H1 (cell line): ENCODE results near the gene EDEM2. TPM values are rescaled to one million over a fixed set of nuclear protein-coding genes. Genes with fewer than 3 reads are reported as not detected.

Experiments
- CTCF ChIA-PET: fragments of 300-600 bp; sonication (Branson Sonifier 250); formaldehyde crosslinking; loops from one replicate; lab custom pipeline; 2021; ENCODE audit not compliant: partially characterized antibody; lab: Charles Lee
- POLR2A ChIA-PET: fragments of 300-600 bp; sonication (Branson Sonifier 250); formaldehyde crosslinking; loops from one replicate; lab custom pipeline; 2021; ENCODE audit warnings: inconsistent platforms; ENCODE audit not compliant: partially characterized antibody; lab: Charles Lee
- DNase-seq, 2 experiments: peaks; one replicate each; pipeline versions ENCODE4 v3.0.0 to v3.0.0-alpha.2; 2010 to 2022; ENCODE audit warnings: low spot score in 2 of 2, low read depth in 1 of 2, mixed read lengths in 1 of 2
- FAIRE-seq: peaks from 2 replicates; lab custom pipeline; 2011; peaks lifted over from hg19 to GRCh38; lab: Jason Lieb, UNC
- H2AFZ ChIP-seq: 2 replicates; pipeline ENCODE4 v1.8.1; 2012; ENCODE audit warnings: low read length, inconsistent platforms
- H2AK5ac ChIP-seq: 2 replicates; pipeline ENCODE4 v1.6.1; 2013; ENCODE audit warnings: low read depth, low read length
- H2BK120ac ChIP-seq: replicated peaks from 2 replicates; pipeline ENCODE3; 2013; ENCODE audit warnings: low read depth, low read length, inconsistent platforms
- H2BK12ac ChIP-seq: 2 replicates; pipeline ENCODE4 v1.6.1; 2013; ENCODE audit warnings: low read depth, low read length
- H2BK15ac ChIP-seq: 2 replicates; pipeline ENCODE4 v1.6.1; 2013; ENCODE audit warnings: low read length
- H2BK20ac ChIP-seq: 2 replicates; pipeline ENCODE4 v1.6.1; 2013; ENCODE audit warnings: low read length
- H2BK5ac ChIP-seq: 2 replicates; pipeline ENCODE4 v1.6.1; 2013; ENCODE audit warnings: low read depth, low read length
- H3K14ac ChIP-seq: 2 replicates; pipeline ENCODE4 v1.6.1; 2013; ENCODE audit warnings: inconsistent platforms; ENCODE audit not compliant: insufficient read length
- H3K18ac ChIP-seq: 2 replicates; pipeline ENCODE4 v1.6.1; 2013; ENCODE audit warnings: low read length; ENCODE audit errors: extremely low read depth
- H3K23ac ChIP-seq: 2 replicates; pipeline ENCODE4 v1.6.1; 2013; ENCODE audit warnings: inconsistent platforms; ENCODE audit not compliant: insufficient read length
- H3K23me2 ChIP-seq: 2 replicates; pipeline ENCODE4 v1.6.1; 2013; ENCODE audit warnings: low read depth, low read length
- H3K27ac ChIP-seq: 2 replicates; pipeline ENCODE4 v1.6.1; 2011; ENCODE audit warnings: low read depth, low read length, inconsistent platforms
- H3K27me3 ChIP-seq, 4 experiments: replicated peaks in 1 of 4; 1 replicate in 1 of 4; 2 replicates in 3 of 4; pipeline versions ENCODE4 v1.6.1 to v1.8.1; 2011 to 2013; ENCODE audit warnings: low read length in 3 of 4, mild to moderate bottlenecking in 3 of 4, inconsistent platforms in 2 of 4, mixed read lengths in 2 of 4, moderate library complexity in 1 of 4; ENCODE audit not compliant: control insufficient read depth in 3 of 4, insufficient read depth in 3 of 4; ENCODE audit errors: extremely low read depth in 1 of 4
- H3K36me3 ChIP-seq, 4 experiments: 2 replicates each; pipeline versions ENCODE4 v1.6.1 to v1.8.1; 2011 to 2013; ENCODE audit warnings: mild to moderate bottlenecking in 4 of 4, low read length in 3 of 4, moderate library complexity in 2 of 4, control low read depth in 1 of 4, inconsistent platforms in 1 of 4; ENCODE audit not compliant: insufficient read depth in 4 of 4, control insufficient read depth in 2 of 4
- H3K4ac ChIP-seq: replicated peaks from 2 replicates; pipeline ENCODE3; 2013; ENCODE audit warnings: low read length, low read depth, mixed read lengths, inconsistent platforms; ENCODE audit not compliant: insufficient read length
- H3K4me1 ChIP-seq, 4 experiments: replicated peaks in 1 of 4; 1 replicate in 1 of 4; 2 replicates in 3 of 4; pipeline versions ENCODE4 v1.6.1 to v1.8.1; 2011 to 2013; ENCODE audit warnings: low read length in 3 of 4, inconsistent platforms in 2 of 4, mixed read lengths in 1 of 4; ENCODE audit not compliant: insufficient read depth in 4 of 4, control insufficient read depth in 3 of 4
- H3K4me2 ChIP-seq, 2 experiments: 2 replicates each; pipeline versions ENCODE4 v1.6.1 to v1.8.1; 2011 to 2013; ENCODE audit warnings: low read depth in 2 of 2, low read length in 2 of 2, control low read depth in 1 of 2, inconsistent platforms in 1 of 2, mild to moderate bottlenecking in 1 of 2; ENCODE audit not compliant: insufficient read depth in 1 of 2
- H3K4me3 ChIP-seq, 4 experiments: fragments of 200-600, 300-600 bp in 1 of 4; sonication (generic), shearing (Covaris generic), sonication (Bioruptor Twin) in 1 of 4; 2 replicates each; pipeline versions ENCODE4 v1.5.1 to v1.8.1; 2011 to 2016; ENCODE audit warnings: low read length in 4 of 4, low read depth in 3 of 4, control low read depth in 2 of 4, inconsistent platforms in 2 of 4, mild to moderate bottlenecking in 2 of 4, mixed read lengths in 1 of 4, moderate library complexity in 1 of 4; ENCODE audit not compliant: insufficient read depth in 2 of 4; ENCODE audit errors: extremely low read depth in 1 of 4
- H3K56ac ChIP-seq: replicated peaks from 2 replicates; pipeline ENCODE3; 2013; ENCODE audit warnings: low read depth, mild to moderate bottlenecking, mixed read lengths, low read length, inconsistent platforms; ENCODE audit not compliant: insufficient read length
- H3K79me1 ChIP-seq: 2 replicates; pipeline ENCODE4 v1.6.1; 2013; ENCODE audit warnings: low read depth, low read length, control low read depth
- H3K79me2 ChIP-seq, 2 experiments: 2 replicates each; pipeline versions ENCODE4 v1.6.1 to v1.8.1; 2012 to 2013; ENCODE audit warnings: low read length in 2 of 2, mild to moderate bottlenecking in 2 of 2, inconsistent platforms in 1 of 2; ENCODE audit not compliant: insufficient read depth in 2 of 2, control insufficient read depth in 1 of 2
- H3K9ac ChIP-seq, 4 experiments: replicated peaks in 1 of 4; 1 replicate in 1 of 4; 2 replicates in 3 of 4; pipeline versions ENCODE4 v1.6.1 to v1.8.1; 2011 to 2013; ENCODE audit warnings: low read depth in 3 of 4, low read length in 3 of 4, control low read depth in 2 of 4, mild to moderate bottlenecking in 2 of 4, moderate library complexity in 2 of 4, inconsistent platforms in 1 of 4; ENCODE audit errors: extremely low read depth in 1 of 4
- H3K9me3 ChIP-seq, 2 experiments: 2 replicates each; pipeline versions ENCODE4 v1.6.1 to v1.8.1; 2012 to 2013; ENCODE audit warnings: mild to moderate bottlenecking in 2 of 2, moderate library complexity in 2 of 2, control low read depth in 1 of 2, inconsistent platforms in 1 of 2, low read depth in 1 of 2, low read length in 1 of 2, mixed read lengths in 1 of 2; ENCODE audit not compliant: insufficient read depth in 2 of 2
- H4K20me1 ChIP-seq, 2 experiments: replicated peaks in 1 of 2; 2 replicates each; pipeline versions ENCODE3 to v1.8.1; 2011 to 2013; ENCODE audit warnings: inconsistent platforms in 2 of 2, low read length in 2 of 2, mild to moderate bottlenecking in 1 of 2; ENCODE audit not compliant: insufficient read depth in 2 of 2, control insufficient read depth in 1 of 2
- H4K5ac ChIP-seq: 2 replicates; pipeline ENCODE4 v1.6.1; 2013; ENCODE audit warnings: low read length, low read depth, mixed read lengths, inconsistent platforms; ENCODE audit not compliant: insufficient read length
- H4K8ac ChIP-seq: 2 replicates; pipeline ENCODE4 v1.8.0; 2013; ENCODE audit warnings: mild to moderate bottlenecking, moderate library complexity, low read length, inconsistent platforms; ENCODE audit not compliant: insufficient read depth; ENCODE audit errors: extremely low read depth
- H4K91ac ChIP-seq: replicated peaks from 2 replicates; pipeline ENCODE3; 2013; ENCODE audit warnings: low read length, mixed read lengths, inconsistent platforms; ENCODE audit not compliant: insufficient read length
- CEBPB ChIP-seq: IDR thresholded peaks from 2 replicates; pipeline ENCODE4 v1.6.1; 2012; ENCODE audit warnings: low read depth, low read length
- EZH2 ChIP-seq: fragments of 200-600 bp; sonication (generic); IDR thresholded peaks from 2 replicates; pipeline ENCODE4 v1.7.1; 2012; ENCODE audit warnings: low read depth, mild to moderate bottlenecking, moderate library complexity, low read length, inconsistent platforms; ENCODE audit not compliant: severe bottlenecking
- FOSL1 ChIP-seq: IDR thresholded peaks from 2 replicates; pipeline ENCODE4 v1.6.1; 2011; ENCODE audit warnings: mild to moderate bottlenecking, low read depth, low read length, moderate library complexity; ENCODE audit not compliant: insufficient read depth
- GTF2F1 ChIP-seq: IDR thresholded peaks from 2 replicates; pipeline ENCODE4 v1.6.1; 2012; ENCODE audit warnings: low read depth, low read length, improper control_type of control experiment, borderline replicate concordance
- RXRA ChIP-seq: IDR thresholded peaks from 2 replicates; pipeline ENCODE4 v1.6.1; 2011; ENCODE audit warnings: low read depth, mild to moderate bottlenecking, low read length, moderate library complexity; ENCODE audit not compliant: insufficient read depth
- SP1 ChIP-seq: IDR thresholded peaks from 2 replicates; pipeline ENCODE4 v1.6.1; 2011; ENCODE audit warnings: low read depth, low read length
- WGBS, 2 experiments: shearing (Covaris generic) in 1 of 2; methylation state at CpG; one replicate each; pipeline versions ENCODE4 v1.1.6 to v1.1.7; 2013 to 2015; ENCODE audit warnings: low lambda C conversion rate in 2 of 2, mixed read lengths in 2 of 2, inconsistent platforms in 1 of 2, low coverage in 1 of 2, missing lambda C conversion rate in 1 of 2; ENCODE audit not compliant: insufficient replicate concordance in 2 of 2, insufficient coverage in 1 of 2, insufficient read length in 1 of 2; ENCODE audit errors: extremely low coverage in 1 of 2, missing lambda C conversion rate in 1 of 2; 5-methylcytosine and 5-hydroxymethylcytosine counted together
- polyA plus RNA-seq, 7 experiments: library from polyadenylated mRNA; depleted of rRNA in 3 of 7; stranded (reverse) in 5 of 7; unstranded in 2 of 7; fragments of >200 nt in 5 of 7; fragments of 200-250 nt in 2 of 7; gene quantifications; 1 replicate in 5 of 7; 2 replicates in 1 of 7; 4 replicates in 1 of 7; pipeline versions ENCODE4 v1.2.1 to v1.2.3, GENCODE V29; 2011 to 2013; ENCODE audit warnings: missing spikeins in 2 of 7, mixed read lengths in 2 of 7
- total RNA-seq: library from RNA; stranded (reverse); fragmentation: NEBNext Ultra II Directional; extraction: Animal tissue kit (Norgen Biotek cat#: 25700); gene quantifications from 2 replicates; pipeline ENCODE4 v1.2.1, GENCODE V29; 2021

EDEM2 gene
- total and polyA plus RNA-seq, 2 of the 8 experiments (the other 6 are each of a cell fraction or from before 2014, with no cell fraction given): 15.2 to 19.6 TPM

- Histone ChIP-seq H2AK5ac (no peak overlapping the region), H3K18ac (no peak overlapping the region), H3K36me3 (no peaks in the 10 kb centered on the region), H3K23me2 (no peaks in the 10 kb centered on the region), H4K91ac (no peak overlapping the region), H3K79me1 (no peaks in the 10 kb centered on the region), H2BK12ac (no peak overlapping the region), H3K27ac (no peak overlapping the region), H2BK120ac (no peak overlapping the region), H4K8ac (no peak overlapping the region), H3K4me3 (no peak overlapping the region), H2AFZ (no peak overlapping the region), H3K14ac (no peak overlapping the region), H2BK15ac (no peak overlapping the region), H3K23ac (no peak overlapping the region), H3K4me2 (no peak overlapping the region), H2BK20ac (no peak overlapping the region), H3K79me2 (no peaks in the 10 kb centered on the region), H3K4ac (no peak overlapping the region), H3K9ac (no peak overlapping the region), H2BK5ac (no peak overlapping the region), H3K27me3 (no peaks in the 10 kb centered on the region; a peak in 1 of 7 replicates), H4K5ac (no peak overlapping the region), H4K20me1 (no peaks in the 10 kb centered on the region), H3K9me3 (no peaks in the 10 kb centered on the region), H3K56ac (no peak overlapping the region), H3K4me1 (no peaks in the 10 kb centered on the region)
- CTCF ChIA-PET: interaction anchor here (1.2 kb wide), 1 partner anchor 65 kb away, joined by 3 read pairs; no protein-coding TSS in a partner anchor
- TF ChIP-seq SP1 (no peak), EZH2 (no peak), FOSL1 (no peak), GTF2F1 (no peak), RXRA (no peak), CEBPB (no peak)
- no peak for FAIRE-seq
- POLR2A ChIA-PET: no interaction called here
- no peak for DNase-seq
- 89% methylated on average over 5 of the region's 5 CpGs; no CpG with 5 or more reads in 1 of the 2 experiments for WGBS, 2 experiments
Observed at GRCh38 chr20:35180266-35180665, 33.1 kb upstream of the EDEM2 start.
